Natural killer cell (primary cell): ENCODE results near the gene EPB41L4B. TPM values are rescaled to one million over a fixed set of nuclear protein-coding genes. Genes with fewer than 3 reads are reported as not detected.

Experiments used
- ATAC-seq, 3 donors: fragments of 150-1000 bp in 2 of 3; fragments of 200-7000 bp in 1 of 3; cut with Tn5 transposase; 1 replicate in 1 of 3; 2 replicates in 2 of 3; pipeline ENCODE4 v1.10.0; 2021; ENCODE audit warnings: mild to moderate bottlenecking in 2 of 3, moderate library complexity in 2 of 3
- DNase-seq, 2 donors: peaks; one replicate each; pipeline versions ENCODE4 v3.0.0 to v3.0.0-alpha.2; 2013 to 2021; ENCODE audit warnings: mixed read lengths in 1 of 2
- H3K27ac ChIP-seq: one replicate; pipeline ENCODE4 v1.5.1; 2013; ENCODE audit warnings: mild to moderate bottlenecking, low read length
- H3K27me3 ChIP-seq: one replicate; pipeline ENCODE4 v1.6.1; 2013; ENCODE audit warnings: low read length; ENCODE audit not compliant: control insufficient read depth, insufficient read depth
- H3K36me3 ChIP-seq: one replicate; pipeline ENCODE4 v1.6.1; 2013; ENCODE audit warnings: low read length; ENCODE audit not compliant: control insufficient read depth, insufficient read depth
- H3K4me1 ChIP-seq: one replicate; pipeline ENCODE4 v1.6.1; 2013; ENCODE audit warnings: low read length; ENCODE audit not compliant: control insufficient read depth, insufficient read depth
- H3K4me3 ChIP-seq: one replicate; pipeline ENCODE4 v1.5.1; 2013; ENCODE audit warnings: low read length
- H3K9me3 ChIP-seq: one replicate; pipeline ENCODE4 v1.6.1; 2013; ENCODE audit warnings: low read length; ENCODE audit not compliant: control insufficient read depth, insufficient read depth
- H3K27ac Mint-ChIP-seq, 2 donors: one replicate each; pipeline ENCODE4 v1.8.0; 2022; ENCODE audit warnings: mild to moderate bottlenecking in 2 of 2, mixed read lengths in 2 of 2, moderate library complexity in 1 of 2
- H3K27me3 Mint-ChIP-seq, 2 donors: one replicate each; pipeline ENCODE4 v1.8.0; 2022; ENCODE audit warnings: low read depth in 2 of 2, mixed read lengths in 2 of 2
- H3K36me3 Mint-ChIP-seq: one replicate; pipeline ENCODE4 v1.8.0; 2022; ENCODE audit warnings: mixed read lengths
- H3K4me1 Mint-ChIP-seq, 2 donors: one replicate each; pipeline ENCODE4 v1.8.0; 2022; ENCODE audit warnings: mixed read lengths in 2 of 2
- H3K4me3 Mint-ChIP-seq: one replicate; pipeline ENCODE4 v1.8.0; 2022; ENCODE audit warnings: mild to moderate bottlenecking, moderate library complexity, mixed read lengths
- H3K9me3 Mint-ChIP-seq, 2 donors: one replicate each; pipeline ENCODE4 v1.8.0; 2022; ENCODE audit warnings: mixed read lengths in 2 of 2
- CTCF ChIP-seq: fragments of 200-600 bp; IDR thresholded peaks from one replicate; pipeline ENCODE4 v1.8.0; 2022; ENCODE audit warnings: antibody characterized with exemption
- WGBS: methylation state at CpG from one replicate; pipeline ENCODE4 v1.1.7; 2013; ENCODE audit warnings: missing lambda C conversion rate; ENCODE audit not compliant: insufficient coverage; 5-methylcytosine and 5-hydroxymethylcytosine counted together
- intact Hi-C: fragments of 100-400 bp; cut with micrococcal nuclease; formaldehyde crosslinking; loops from one replicate; pipeline ENCODE4 v1.14.2; 2022
- total RNA-seq, 4 donors: library from RNA; stranded (reverse); fragments of 120-200 nt in 1 of 4; gene quantifications; one replicate each; pipeline versions ENCODE4 v1.2.3 to v1.2.4, GENCODE V29; 2013 to 2022

The EPB41L4B gene
- total RNA-seq, 3 donors from 2014 or later (not counting 1 experiment from before 2014, with no cell fraction given) = not detected

DNA sequence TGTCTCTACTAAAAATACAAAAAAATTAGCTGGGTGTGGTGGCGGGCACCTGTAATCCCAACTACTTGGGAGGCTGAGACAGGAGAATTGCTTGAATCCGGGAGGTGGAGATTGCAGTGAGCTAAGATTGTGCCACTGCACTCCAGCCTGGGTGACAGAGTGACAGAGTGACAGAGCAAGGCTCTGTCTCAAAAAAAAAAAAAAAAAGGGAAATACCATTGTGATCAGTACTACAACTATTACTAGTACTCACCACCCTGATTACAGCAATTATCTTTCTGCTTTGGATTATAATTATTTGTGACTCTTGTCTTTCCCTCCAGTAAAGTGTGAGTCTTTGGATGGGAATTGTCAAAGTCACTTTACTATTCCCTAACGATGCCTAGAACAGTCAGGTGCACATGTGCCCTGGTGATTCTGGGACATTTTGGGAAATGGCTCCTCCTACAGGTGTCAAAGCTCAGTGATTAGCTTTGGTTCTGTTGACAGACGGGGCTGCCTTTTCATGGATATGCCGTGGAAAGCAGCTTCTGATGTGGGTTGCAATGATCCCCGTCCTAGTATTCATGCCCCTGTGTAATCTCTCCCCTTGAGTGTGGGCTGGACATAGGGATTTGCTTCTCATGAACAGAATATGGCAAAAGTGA is 122.0 kb downstream of the EPB41L4B start:
- DNase-seq = peak in 1 of 2 donors; percentile 42
- no peaks in the 10 kb centered on the region for H3K27me3 ChIP-seq
- no peak overlapping the region for H3K4me3 Mint-ChIP-seq
- no peaks in the 10 kb centered on the region for H3K4me1 Mint-ChIP-seq
- TF ChIP-seq CTCF = no peak
- ATAC-seq = no peak
- no peaks in the 10 kb centered on the region for H3K36me3 Mint-ChIP-seq
- H3K4me1 ChIP-seq = no peaks in the 10 kb centered on the region
- no peak overlapping the region for H3K4me3 ChIP-seq
- WGBS = 60% methylated on average over 6 of the region's 6 CpGs
- H3K9me3 Mint-ChIP-seq = no peaks in the 10 kb centered on the region
- H3K27me3 Mint-ChIP-seq = peaks cover 0 to 9% of the 10 kb centered on the region in 2 donors
- H3K36me3 ChIP-seq = no peaks in the 10 kb centered on the region
- intact Hi-C loops = no loop called here
- no peak overlapping the region for H3K27ac ChIP-seq
- H3K9me3 ChIP-seq = no peaks in the 10 kb centered on the region
- H3K27ac Mint-ChIP-seq = no peak overlapping the region

- no peak overlapping the region for H3K27ac Mint-ChIP-seq
- no peaks in the 10 kb centered on the region for H3K36me3 Mint-ChIP-seq
- H3K4me1 Mint-ChIP-seq = no peaks in the 10 kb centered on the region
- H3K27me3 Mint-ChIP-seq = no peaks in the 10 kb centered on the region
- intact Hi-C loops = no loop called here
- H3K36me3 ChIP-seq = no peaks in the 10 kb centered on the region
- ATAC-seq (no peak), DNase-seq (no peak)
- no peaks in the 10 kb centered on the region for H3K9me3 ChIP-seq
- H3K27ac ChIP-seq = no peak overlapping the region
- no peaks in the 10 kb centered on the region for H3K9me3 Mint-ChIP-seq
- H3K4me3 ChIP-seq = no peak overlapping the region
- WGBS = 57% methylated on average over 11 of the region's 11 CpGs
- TF ChIP-seq CTCF = no peak
- H3K27me3 ChIP-seq = no peaks in the 10 kb centered on the region
- no peak overlapping the region for H3K4me3 Mint-ChIP-seq
- H3K4me1 ChIP-seq = no peaks in the 10 kb centered on the region
Measured at GRCh38 chr9:109193974-109194556, 126.8 kb downstream of the EPB41L4B start.

GRCh38 chr9:109192732-109193361 is 128.0 kb downstream of the EPB41L4B start:
- Mint-ChIP-seq H3K27me3 (no peaks in the 10 kb centered on the region), H3K9me3 (no peaks in the 10 kb centered on the region), H3K4me3 (no peak overlapping the region), H3K4me1 (no peaks in the 10 kb centered on the region), H3K36me3 (no peaks in the 10 kb centered on the region), H3K27ac (no peak overlapping the region)
- Histone ChIP-seq H3K4me3 (no peak overlapping the region), H3K27me3 (no peaks in the 10 kb centered on the region), H3K9me3 (no peaks in the 10 kb centered on the region), H3K27ac (no peak overlapping the region), H3K4me1 (no peaks in the 10 kb centered on the region), H3K36me3 (no peaks in the 10 kb centered on the region)
- TF ChIP-seq CTCF = no peak
- ATAC-seq (no peak), DNase-seq (no peak)
- WGBS = 50% methylated on average over 5 of the region's 7 CpGs
- intact Hi-C loops = no loop called here
